Measurements from ENCODE around the gene CLC.

DNA sequence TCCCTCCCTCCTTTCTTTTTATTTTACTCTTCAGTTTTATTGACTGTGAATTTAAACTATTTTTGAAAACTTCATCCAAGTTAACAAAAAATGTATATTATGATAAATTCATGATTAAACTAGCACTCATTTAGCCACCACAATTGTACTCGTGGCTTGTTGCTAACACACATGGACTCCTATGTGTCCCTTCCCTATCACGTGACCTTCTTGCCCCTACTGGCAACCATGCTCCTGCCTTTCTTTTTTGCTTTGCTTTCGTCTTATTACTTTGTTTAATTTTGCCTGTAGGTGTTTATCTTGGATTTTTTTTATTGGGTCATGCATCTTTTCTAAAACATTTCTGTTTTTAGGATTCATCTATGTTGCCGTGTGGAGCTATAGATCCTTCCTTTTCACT lies 8.2 kb downstream of the CLC start:
- no peak for TF ChIP-seq ZNF184 (tag by site-specific recombination; IDR thresholded peaks at IDR 0.05)
- TF ChIP-seq, protein P1, sequence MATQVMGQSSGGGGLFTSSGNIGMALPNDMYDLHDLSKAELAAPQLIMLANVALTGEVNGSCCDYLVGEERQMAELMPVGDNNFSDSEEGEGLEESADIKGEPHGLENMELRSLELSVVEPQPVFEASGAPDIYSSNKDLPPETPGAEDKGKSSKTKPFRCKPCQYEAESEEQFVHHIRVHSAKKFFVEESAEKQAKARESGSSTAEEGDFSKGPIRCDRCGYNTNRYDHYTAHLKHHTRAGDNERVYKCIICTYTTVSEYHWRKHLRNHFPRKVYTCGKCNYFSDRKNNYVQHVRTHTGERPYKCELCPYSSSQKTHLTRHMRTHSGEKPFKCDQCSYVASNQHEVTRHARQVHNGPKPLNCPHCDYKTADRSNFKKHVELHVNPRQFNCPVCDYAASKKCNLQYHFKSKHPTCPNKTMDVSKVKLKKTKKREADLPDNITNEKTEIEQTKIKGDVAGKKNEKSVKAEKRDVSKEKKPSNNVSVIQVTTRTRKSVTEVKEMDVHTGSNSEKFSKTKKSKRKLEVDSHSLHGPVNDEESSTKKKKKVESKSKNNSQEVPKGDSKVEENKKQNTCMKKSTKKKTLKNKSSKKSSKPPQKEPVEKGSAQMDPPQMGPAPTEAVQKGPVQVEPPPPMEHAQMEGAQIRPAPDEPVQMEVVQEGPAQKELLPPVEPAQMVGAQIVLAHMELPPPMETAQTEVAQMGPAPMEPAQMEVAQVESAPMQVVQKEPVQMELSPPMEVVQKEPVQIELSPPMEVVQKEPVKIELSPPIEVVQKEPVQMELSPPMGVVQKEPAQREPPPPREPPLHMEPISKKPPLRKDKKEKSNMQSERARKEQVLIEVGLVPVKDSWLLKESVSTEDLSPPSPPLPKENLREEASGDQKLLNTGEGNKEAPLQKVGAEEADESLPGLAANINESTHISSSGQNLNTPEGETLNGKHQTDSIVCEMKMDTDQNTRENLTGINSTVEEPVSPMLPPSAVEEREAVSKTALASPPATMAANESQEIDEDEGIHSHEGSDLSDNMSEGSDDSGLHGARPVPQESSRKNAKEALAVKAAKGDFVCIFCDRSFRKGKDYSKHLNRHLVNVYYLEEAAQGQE (tag by site-specific recombination; IDR thresholded peaks at IDR 0.05), result no peak
- TF ChIP-seq, protein P2, sequence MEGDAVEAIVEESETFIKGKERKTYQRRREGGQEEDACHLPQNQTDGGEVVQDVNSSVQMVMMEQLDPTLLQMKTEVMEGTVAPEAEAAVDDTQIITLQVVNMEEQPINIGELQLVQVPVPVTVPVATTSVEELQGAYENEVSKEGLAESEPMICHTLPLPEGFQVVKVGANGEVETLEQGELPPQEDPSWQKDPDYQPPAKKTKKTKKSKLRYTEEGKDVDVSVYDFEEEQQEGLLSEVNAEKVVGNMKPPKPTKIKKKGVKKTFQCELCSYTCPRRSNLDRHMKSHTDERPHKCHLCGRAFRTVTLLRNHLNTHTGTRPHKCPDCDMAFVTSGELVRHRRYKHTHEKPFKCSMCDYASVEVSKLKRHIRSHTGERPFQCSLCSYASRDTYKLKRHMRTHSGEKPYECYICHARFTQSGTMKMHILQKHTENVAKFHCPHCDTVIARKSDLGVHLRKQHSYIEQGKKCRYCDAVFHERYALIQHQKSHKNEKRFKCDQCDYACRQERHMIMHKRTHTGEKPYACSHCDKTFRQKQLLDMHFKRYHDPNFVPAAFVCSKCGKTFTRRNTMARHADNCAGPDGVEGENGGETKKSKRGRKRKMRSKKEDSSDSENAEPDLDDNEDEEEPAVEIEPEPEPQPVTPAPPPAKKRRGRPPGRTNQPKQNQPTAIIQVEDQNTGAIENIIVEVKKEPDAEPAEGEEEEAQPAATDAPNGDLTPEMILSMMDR (tag by site-specific recombination; IDR thresholded peaks at IDR 0.05), result no peak
- TF ChIP-seq ZNF311 (tag by site-specific recombination; IDR thresholded peaks at IDR 0.05; ENCODE audit: borderline replicate concordance), result no peak
- TF ChIP-seq ZNF211 (tag by site-specific recombination; IDR thresholded peaks at IDR 0.05; ENCODE audit: low read depth), result no peak
- TF ChIP-seq ZNF677 (tag by site-specific recombination; IDR thresholded peaks at IDR 0.05), result no peak
- no peak for TF ChIP-seq ZBTB21 (tag by site-specific recombination; IDR thresholded peaks at IDR 0.05)
- no peak for TF ChIP-seq ZNF324 (tag by site-specific recombination; IDR thresholded peaks at IDR 0.05)
- no peak for TF ChIP-seq ZNF571 (tag by site-specific recombination; IDR thresholded peaks at IDR 0.05)
- TF ChIP-seq, protein P3, sequence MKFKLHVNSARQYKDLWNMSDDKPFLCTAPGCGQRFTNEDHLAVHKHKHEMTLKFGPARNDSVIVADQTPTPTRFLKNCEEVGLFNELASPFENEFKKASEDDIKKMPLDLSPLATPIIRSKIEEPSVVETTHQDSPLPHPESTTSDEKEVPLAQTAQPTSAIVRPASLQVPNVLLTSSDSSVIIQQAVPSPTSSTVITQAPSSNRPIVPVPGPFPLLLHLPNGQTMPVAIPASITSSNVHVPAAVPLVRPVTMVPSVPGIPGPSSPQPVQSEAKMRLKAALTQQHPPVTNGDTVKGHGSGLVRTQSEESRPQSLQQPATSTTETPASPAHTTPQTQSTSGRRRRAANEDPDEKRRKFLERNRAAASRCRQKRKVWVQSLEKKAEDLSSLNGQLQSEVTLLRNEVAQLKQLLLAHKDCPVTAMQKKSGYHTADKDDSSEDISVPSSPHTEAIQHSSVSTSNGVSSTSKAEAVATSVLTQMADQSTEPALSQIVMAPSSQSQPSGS (tag by site-specific recombination; IDR thresholded peaks at IDR 0.05; ENCODE audit: low read depth), result no peak
- no peak for TF ChIP-seq SETDB1 (IDR thresholded peaks at IDR 0.05; ENCODE audit: insufficient read length, low read length)
- TF ChIP-seq TRIM28 (IDR thresholded peaks at IDR 0.05; ENCODE audit: borderline replicate concordance, low read length), result no peak
- TF ChIP-seq ZNF391 (tag by site-specific recombination; IDR thresholded peaks at IDR 0.05; ENCODE audit: borderline replicate concordance, low read depth), result no peak
- no peak for TF ChIP-seq ZBTB1 (tag by site-specific recombination; IDR thresholded peaks at IDR 0.05)

Measured in HEK293 (cell line).